T-helper 17 cell (primary cell): ENCODE measurements around the gene SLC35B1. TPM values are rescaled to one million over a fixed set of nuclear protein-coding genes. Genes with fewer than 3 reads are reported as not detected.
"Not testable (repeated sequence)": the region's sequence is repeated elsewhere in the genome, so short reads cannot be mapped to it uniquely, and the experiment has no call there.

Source experiments
- ATAC-seq: fragments of 150-1000 bp; cut with Tn5 transposase; 2 replicates; pipeline ENCODE4 v1.10.0; 2021; ENCODE audit warnings: mild to moderate bottlenecking, moderate library complexity
- DNase-seq, 3 donors: peaks; one replicate each; pipeline versions ENCODE4 v3.0.0 to v3.0.0-alpha.2; 2020 to 2021
- H3K9me3 ChIP-seq: one replicate; pipeline ENCODE4 v1.7.0; 2013; ENCODE audit warnings: low read length, mild to moderate bottlenecking; ENCODE audit not compliant: control insufficient read depth, poor library complexity, severe bottlenecking
- H3K27ac Mint-ChIP-seq: one replicate; pipeline ENCODE4 v1.8.0; 2022; ENCODE audit warnings: mild to moderate bottlenecking, moderate library complexity, mixed read lengths
- H3K27me3 Mint-ChIP-seq: one replicate; pipeline ENCODE4 v1.8.0; 2022; ENCODE audit warnings: mixed read lengths
- H3K36me3 Mint-ChIP-seq: one replicate; pipeline ENCODE4 v1.8.0; 2022; ENCODE audit warnings: low read depth, mixed read lengths
- H3K4me1 Mint-ChIP-seq: one replicate; pipeline ENCODE4 v1.8.0; 2022; ENCODE audit warnings: mild to moderate bottlenecking, mixed read lengths
- H3K4me3 Mint-ChIP-seq: one replicate; pipeline ENCODE4 v1.8.0; 2022; ENCODE audit warnings: mild to moderate bottlenecking, moderate library complexity, mixed read lengths
- total RNA-seq, 4 donors: library from RNA in 2 of 4; stranded (reverse) in 2 of 4; gene quantifications; one replicate each; pipeline ENCODE4 v1.2.3 and lab custom pipeline; 2022 to 2026

The SLC35B1 gene
- total RNA-seq, 2 donors from 2014 or later: 63.8 to 66.8 TPM

DNA sequence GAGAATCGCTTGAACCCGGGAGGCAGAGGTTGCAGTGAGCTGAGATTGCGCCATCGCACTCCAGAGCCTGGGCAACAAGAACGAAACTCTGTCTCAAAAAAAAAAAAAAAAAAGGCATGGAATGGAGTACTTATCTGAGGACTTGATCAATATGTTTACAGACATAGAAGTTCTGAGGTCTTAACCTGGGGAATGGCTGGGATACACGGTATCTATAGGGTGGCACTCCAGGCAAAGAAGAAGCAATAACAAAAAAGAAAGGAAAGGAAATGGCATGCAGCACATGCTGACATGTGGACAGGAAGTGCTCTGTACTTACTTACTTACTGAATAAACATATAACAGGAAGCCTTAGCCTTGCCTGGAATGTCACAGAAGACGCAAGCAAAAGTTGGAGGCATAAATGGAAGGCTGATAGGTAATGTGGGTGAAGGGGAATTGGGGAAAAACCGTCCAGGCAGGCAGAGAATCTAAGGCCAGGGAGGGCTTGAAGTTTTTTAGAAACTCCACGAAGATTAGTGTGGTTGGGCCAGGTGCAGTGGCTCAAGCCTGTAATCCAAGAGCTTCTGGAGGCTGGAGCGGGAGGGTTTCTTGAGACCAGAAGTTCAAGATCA lies 19.8 kb downstream of the SLC35B1 start:
- H3K27me3 Mint-ChIP-seq: no peaks in the 10 kb centered on the region
- peak overlapping the region; percentile 90 for H3K27ac Mint-ChIP-seq
- peaks cover 27% of the 10 kb centered on the region for H3K4me1 Mint-ChIP-seq
- DNase-seq: no peak
- peak overlapping the region; percentile 80 for H3K4me3 Mint-ChIP-seq
- H3K36me3 Mint-ChIP-seq: peaks cover 4% of the 10 kb centered on the region
- H3K9me3 ChIP-seq: no peaks in the 10 kb centered on the region
- peak; percentile 83 for ATAC-seq

DNA sequence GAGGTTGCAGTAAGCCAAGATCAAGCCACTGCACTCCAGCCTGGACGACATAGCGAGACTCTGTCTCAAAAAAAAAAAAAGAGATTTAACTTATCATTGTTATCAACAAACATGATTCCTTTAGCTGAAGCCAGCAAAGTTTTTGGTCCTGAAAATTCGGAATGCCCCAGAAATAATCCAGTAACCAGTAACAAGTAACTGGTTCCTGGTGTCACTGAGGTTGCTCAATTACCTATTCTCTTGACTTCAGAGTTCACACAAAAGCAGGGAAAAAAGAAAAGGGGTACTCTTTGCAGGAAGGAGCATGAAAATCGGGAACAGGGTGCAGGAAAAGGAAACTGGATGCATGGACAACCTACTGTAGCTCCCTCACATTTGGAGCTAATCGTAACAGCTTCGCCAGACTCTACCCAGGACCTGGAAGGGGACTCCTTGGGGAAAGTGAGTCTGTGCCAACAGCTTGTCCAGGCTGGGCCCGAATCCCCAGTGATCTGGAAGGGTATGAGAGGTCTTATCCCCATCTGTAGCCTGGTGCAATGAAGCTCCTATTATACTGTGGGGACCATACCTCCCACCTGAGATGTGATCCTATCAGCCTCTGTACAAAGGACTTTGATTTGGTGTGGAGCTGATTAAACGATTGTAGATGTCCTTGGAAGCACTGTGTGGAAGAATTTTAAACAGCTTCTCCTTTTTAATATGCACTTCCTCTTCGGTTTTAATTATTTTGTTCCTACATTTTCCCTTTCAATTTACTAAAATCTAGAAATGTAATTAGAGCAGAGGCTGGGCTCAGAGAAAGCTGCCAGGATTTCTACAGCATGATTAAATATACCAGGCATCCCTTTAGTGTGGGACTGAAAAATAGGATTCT lies 26.4 kb downstream of the SLC35B1 start:
- H3K9me3 ChIP-seq: no peaks in the 10 kb centered on the region
- Mint-ChIP-seq H3K4me3 (no peak overlapping the region), H3K27ac (no peak overlapping the region), H3K4me1 (peaks cover 16% of the 10 kb centered on the region), H3K36me3 (no peaks in the 10 kb centered on the region), H3K27me3 (peaks cover 4% of the 10 kb centered on the region)
- no peak for ATAC-seq
- no peak for DNase-seq

GRCh38 chr17:49680314-49680713 lies 27.4 kb downstream of the SLC35B1 start:
- Mint-ChIP-seq H3K4me1 (peaks cover 21% of the 10 kb centered on the region), H3K27ac (no peak overlapping the region), H3K36me3 (no peaks in the 10 kb centered on the region), H3K4me3 (no peak overlapping the region), H3K27me3 (peaks cover 4% of the 10 kb centered on the region)
- DNase-seq (no peak), ATAC-seq (no peak)
- H3K9me3 ChIP-seq: no peaks in the 10 kb centered on the region

- H3K9me3 ChIP-seq: no peaks in the 10 kb centered on the region
- Mint-ChIP-seq H3K4me3 (peak within 1 kb of the TSS; percentile 89), H3K4me1 (peaks cover 38% of the 10 kb centered on the region), H3K27ac (peak within 1 kb of the TSS; percentile 96), H3K27me3 (peaks cover 4% of the 10 kb centered on the region), H3K36me3 (peaks cover 3% of the 10 kb centered on the region)
- DNase-seq (peak; percentile 97 to 99 (median 98)), ATAC-seq (peak; percentile 92)
Measured at GRCh38 chr17:49677933-49678847, 29.6 kb downstream of the SLC35B1 start, which contains the start of gene SPOP. SPOP (minus strand) TSS chr17:49678097; CDS start chr17:49622810, 55,287 bp downstream.

DNA sequence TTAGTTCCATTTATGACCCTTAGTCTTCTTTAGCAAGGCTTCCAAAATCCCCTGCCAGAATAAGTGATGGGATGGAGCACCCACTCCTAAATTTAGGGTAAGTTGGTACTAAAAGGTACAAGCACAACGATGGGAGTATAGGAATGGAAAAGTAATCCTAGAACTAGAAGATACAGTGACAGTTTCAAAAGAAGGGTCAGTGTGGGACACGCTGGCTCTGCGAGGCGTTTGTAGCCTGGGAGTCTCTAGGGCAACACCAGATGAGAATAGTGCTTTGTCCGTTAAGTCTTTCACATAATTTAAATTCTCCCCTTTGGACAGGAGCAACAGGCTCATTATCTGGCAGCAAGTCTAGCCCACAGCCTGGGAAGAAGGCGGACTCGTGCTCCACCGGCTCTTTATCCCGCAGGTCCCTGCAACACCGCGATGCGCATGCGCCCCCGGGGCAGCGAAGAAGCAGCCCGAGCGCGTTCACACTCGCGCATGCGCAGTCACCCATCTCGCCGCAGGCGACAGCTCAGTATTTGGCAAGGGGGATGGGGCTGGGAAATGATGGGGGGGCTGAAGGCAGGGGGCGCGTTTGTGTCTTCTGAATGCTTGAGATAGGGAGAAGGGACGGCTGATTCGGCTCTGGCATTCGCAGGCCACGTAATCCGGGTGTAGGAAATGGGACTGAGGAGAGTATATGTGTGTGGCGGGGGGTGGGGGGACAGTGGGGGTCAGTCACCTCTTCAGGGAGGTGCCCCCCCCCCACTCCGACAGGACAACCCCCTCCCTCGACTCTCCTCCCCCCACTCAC lies 30.4 kb downstream of the SLC35B1 start:
- H3K36me3 Mint-ChIP-seq: peaks cover 3% of the 10 kb centered on the region
- H3K27ac Mint-ChIP-seq: peak overlapping the region; percentile 96
- H3K4me3 Mint-ChIP-seq: peak overlapping the region; percentile 89
- DNase-seq: peak; percentile 93 to 99 (median 96)
- peak; percentile 56 for ATAC-seq
- H3K4me1 Mint-ChIP-seq: peaks cover 41% of the 10 kb centered on the region
- H3K27me3 Mint-ChIP-seq: peaks cover 3% of the 10 kb centered on the region
- no peaks in the 10 kb centered on the region for H3K9me3 ChIP-seq

DNA sequence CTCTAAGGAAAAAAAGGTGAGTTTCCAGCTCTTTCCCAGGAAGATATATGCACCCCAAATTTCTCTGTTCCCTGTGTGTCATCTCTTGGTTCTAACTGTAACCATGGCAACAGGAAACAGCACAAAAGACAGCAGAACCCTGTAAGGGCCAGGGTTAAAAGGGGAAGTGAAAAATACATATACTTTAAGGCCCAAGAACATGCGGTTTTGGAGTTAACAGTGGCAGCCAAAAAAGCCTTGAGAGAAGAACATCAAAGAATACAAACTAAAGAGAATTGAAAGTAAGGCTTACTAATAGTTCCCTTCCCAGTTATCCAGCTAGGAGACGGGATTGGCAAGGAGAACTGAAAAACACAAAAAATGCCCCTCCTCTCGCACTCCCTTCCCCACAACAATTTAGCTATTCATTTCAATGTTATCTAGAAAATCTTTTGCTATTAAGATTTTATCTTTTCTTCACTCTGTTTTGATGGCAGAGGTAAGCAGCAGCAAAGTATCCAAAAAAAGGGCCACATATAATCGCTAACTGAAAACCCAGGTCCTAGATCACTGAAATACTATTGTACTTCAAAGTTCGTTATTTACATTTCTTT lies 31.4 kb downstream of the SLC35B1 start:
- Mint-ChIP-seq H3K36me3 (peaks cover 3% of the 10 kb centered on the region), H3K27me3 (no peaks in the 10 kb centered on the region), H3K4me3 (peak overlapping the region; percentile 89), H3K27ac (peak overlapping the region; percentile 96), H3K4me1 (peaks cover 44% of the 10 kb centered on the region)
- no peak for DNase-seq
- peak; percentile 52 for ATAC-seq
- no peaks in the 10 kb centered on the region for H3K9me3 ChIP-seq

- ATAC-seq (no peak), DNase-seq (no peak)
- Mint-ChIP-seq H3K27ac (peak overlapping the region; percentile 96), H3K36me3 (peaks cover 3% of the 10 kb centered on the region), H3K4me1 (peaks cover 47% of the 10 kb centered on the region), H3K4me3 (no peak overlapping the region), H3K27me3 (no peaks in the 10 kb centered on the region)
- no peaks in the 10 kb centered on the region for H3K9me3 ChIP-seq
Measured at GRCh38 chr17:49674507-49674906, 33.3 kb downstream of the SLC35B1 start.

DNA sequence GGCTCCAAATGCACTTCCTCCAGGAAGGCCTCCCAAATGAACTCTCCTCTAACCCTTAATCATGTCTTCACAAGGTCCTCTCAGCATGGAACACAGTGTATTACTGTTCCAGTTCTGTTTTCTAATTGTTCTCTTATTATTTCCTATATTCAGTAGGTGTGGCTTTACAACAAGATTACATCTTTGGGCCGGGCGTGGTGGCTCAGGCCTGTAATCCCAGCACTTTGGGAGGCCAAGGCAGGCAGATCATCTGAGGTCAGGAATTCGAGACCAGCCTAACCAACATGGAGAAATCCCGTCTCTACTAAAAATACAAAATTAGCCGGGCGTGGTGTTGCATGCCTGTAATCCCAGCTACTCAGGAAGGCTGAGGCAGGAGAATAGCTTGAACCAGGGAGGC lies 34.1 kb downstream of the SLC35B1 start:
- DNase-seq, H3K4me3 Mint-ChIP-seq, ATAC-seq, H3K9me3 ChIP-seq, H3K27me3 Mint-ChIP-seq, H3K36me3 Mint-ChIP-seq: not testable (repeated sequence)
- peak overlapping the region; percentile 96 for H3K27ac Mint-ChIP-seq
- H3K4me1 Mint-ChIP-seq: peaks cover 47% of the 10 kb centered on the region

DNA sequence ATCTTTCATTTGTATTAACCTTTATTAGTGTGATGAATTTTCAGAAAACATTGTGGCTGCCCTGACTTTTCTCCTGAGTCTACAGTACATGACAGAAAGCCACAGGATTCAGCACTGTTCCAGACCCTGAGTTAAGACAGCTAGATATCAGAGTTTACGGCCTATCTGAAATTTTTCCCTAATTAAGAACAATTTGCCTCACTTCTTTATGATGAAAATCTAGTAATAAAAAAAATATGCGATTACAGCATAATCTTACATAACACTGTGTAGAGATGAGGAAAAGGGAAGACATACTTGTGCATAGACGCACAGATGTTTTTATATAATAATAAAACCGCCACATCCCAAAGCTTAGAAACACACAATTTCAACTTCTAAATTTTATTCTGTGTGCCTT lies 37.1 kb downstream of the SLC35B1 start:
- peaks cover 35% of the 10 kb centered on the region for H3K4me1 Mint-ChIP-seq
- peaks cover 3% of the 10 kb centered on the region for H3K36me3 Mint-ChIP-seq
- H3K9me3 ChIP-seq: no peaks in the 10 kb centered on the region
- H3K27ac Mint-ChIP-seq: peak overlapping the region; percentile 45
- no peak overlapping the region for H3K4me3 Mint-ChIP-seq
- no peak for ATAC-seq
- DNase-seq: no peak
- H3K27me3 Mint-ChIP-seq: no peaks in the 10 kb centered on the region

DNA sequence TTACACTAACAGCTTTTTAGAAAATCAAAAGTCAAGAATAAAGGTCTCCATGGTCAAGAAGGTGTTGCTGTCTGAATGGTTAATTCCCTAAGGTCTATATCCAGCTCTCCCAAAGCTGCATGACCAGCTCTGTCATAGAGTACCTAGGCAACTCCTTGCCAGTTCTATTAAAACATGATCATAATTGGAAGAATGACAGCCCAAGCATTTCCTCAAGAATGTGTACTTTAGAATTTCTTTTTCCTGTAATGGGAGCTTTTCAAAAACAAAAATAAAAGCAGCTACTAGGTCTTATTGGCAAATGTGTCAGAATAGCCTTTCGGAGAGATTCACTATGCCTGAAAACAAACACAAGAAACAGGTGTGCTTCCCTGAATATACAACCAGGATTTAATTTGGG lies 37.8 kb downstream of the SLC35B1 start:
- ATAC-seq (no peak), DNase-seq (no peak)
- H3K27me3 Mint-ChIP-seq: no peaks in the 10 kb centered on the region
- H3K9me3 ChIP-seq: no peaks in the 10 kb centered on the region
- H3K4me3 Mint-ChIP-seq: no peak overlapping the region
- H3K27ac Mint-ChIP-seq: no peak overlapping the region
- H3K36me3 Mint-ChIP-seq: peaks cover under 1% of the 10 kb centered on the region
- H3K4me1 Mint-ChIP-seq: peaks cover 31% of the 10 kb centered on the region

DNA sequence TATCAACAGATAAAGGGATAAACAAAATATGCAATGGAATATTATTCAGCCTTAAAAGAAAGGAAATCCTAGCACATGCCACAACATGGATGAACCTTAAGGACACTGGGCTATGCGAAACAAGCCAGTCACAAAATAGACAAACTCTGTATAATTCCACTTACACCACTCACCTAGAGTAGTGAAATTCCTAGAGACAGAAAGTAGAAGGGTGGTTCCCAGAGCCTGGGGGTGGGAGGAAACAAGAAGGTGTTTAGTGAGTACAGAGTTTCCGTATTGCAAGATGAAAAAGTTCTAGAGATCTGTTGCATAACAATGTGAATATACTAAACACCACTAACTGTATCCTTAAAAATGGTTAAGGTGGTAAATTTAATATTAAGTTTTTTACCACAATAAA lies 39.9 kb downstream of the SLC35B1 start:
- H3K4me1 Mint-ChIP-seq: peaks cover 24% of the 10 kb centered on the region
- H3K36me3 Mint-ChIP-seq: no peaks in the 10 kb centered on the region
- H3K9me3 ChIP-seq: no peaks in the 10 kb centered on the region
- no peaks in the 10 kb centered on the region for H3K27me3 Mint-ChIP-seq
- peak overlapping the region; percentile 37 for H3K27ac Mint-ChIP-seq
- no peak for DNase-seq
- H3K4me3 Mint-ChIP-seq: no peak overlapping the region
- no peak for ATAC-seq

- Mint-ChIP-seq H3K27ac (peak overlapping the region; percentile 77), H3K27me3 (no peaks in the 10 kb centered on the region), H3K4me3 (no peak overlapping the region), H3K4me1 (peaks cover 29% of the 10 kb centered on the region), H3K36me3 (peaks cover 5% of the 10 kb centered on the region)
- H3K9me3 ChIP-seq: no peaks in the 10 kb centered on the region
- no peak for ATAC-seq
- no peak for DNase-seq
Measured at GRCh38 chr17:49664706-49665211, 43.0 kb downstream of the SLC35B1 start.
